Fibroblast of lung (primary cell): Measurements from ENCODE around the gene ODF4. TPM values are rescaled to one million over a fixed set of nuclear protein-coding genes. Genes with fewer than 3 reads are reported as not detected.
"Not testable (repeated sequence)": the region's sequence is repeated elsewhere in the genome, so short reads cannot be mapped to it uniquely, and the experiment has no call there.

Experiments
- DNase-seq, 2 donors: peaks; one replicate each; pipeline versions ENCODE4 v3.0.0 to v3.0.0-alpha.2; 2010; ENCODE audit warnings: low read depth in 2 of 2
- H2AFZ ChIP-seq: 2 replicates; pipeline ENCODE4 v1.5.1; 2012; ENCODE audit warnings: low read length, control low read depth, inconsistent platforms
- H3K27ac ChIP-seq: 2 replicates; pipeline ENCODE4 v1.5.1; 2011; ENCODE audit warnings: low read length, control low read depth; ENCODE audit not compliant: insufficient read depth
- H3K27me3 ChIP-seq: 2 replicates; pipeline ENCODE4 v1.5.1; 2011; ENCODE audit warnings: mild to moderate bottlenecking, low read length; ENCODE audit not compliant: control insufficient read depth, insufficient read depth
- H3K36me3 ChIP-seq: 2 replicates; pipeline ENCODE4 v1.5.1; 2011; ENCODE audit warnings: low read length; ENCODE audit not compliant: control insufficient read depth, insufficient read depth
- H3K4me1 ChIP-seq: 2 replicates; pipeline ENCODE4 v1.5.1; 2011; ENCODE audit warnings: low read length; ENCODE audit not compliant: control insufficient read depth, insufficient read depth; ENCODE audit errors: extremely low read depth
- H3K4me2 ChIP-seq: 2 replicates; pipeline ENCODE4 v1.5.1; 2011; ENCODE audit warnings: low read length, control low read depth; ENCODE audit not compliant: insufficient read depth; ENCODE audit errors: extremely low read depth
- H3K4me3 ChIP-seq, 4 experiments: fragments of 200-600 bp in 1 of 4; sonication (generic) in 1 of 4; replicated peaks in 1 of 4; 2 replicates each; pipeline ENCODE4 v1.5.1; 2011 to 2016; ENCODE audit warnings: low read length in 4 of 4, low read depth in 3 of 4, mild to moderate bottlenecking in 3 of 4, control low read depth in 2 of 4, inconsistent platforms in 1 of 4, mixed read lengths in 1 of 4; ENCODE audit not compliant: insufficient read depth in 1 of 4; ENCODE audit errors: control extremely low read depth in 1 of 4
- H3K79me2 ChIP-seq: 2 replicates; pipeline ENCODE4 v1.5.1; 2012; ENCODE audit warnings: mild to moderate bottlenecking, low read length, inconsistent platforms; ENCODE audit not compliant: control insufficient read depth, insufficient read depth
- H3K9ac ChIP-seq: 2 replicates; pipeline ENCODE4 v1.5.1; 2011; ENCODE audit warnings: mild to moderate bottlenecking, low read length, control low read depth; ENCODE audit not compliant: insufficient read depth
- H3K9me3 ChIP-seq: 2 replicates; pipeline ENCODE4 v1.5.1; 2012; ENCODE audit warnings: low read depth, low read length; ENCODE audit not compliant: control insufficient read depth, insufficient read depth
- H4K20me1 ChIP-seq: 2 replicates; pipeline ENCODE4 v1.5.1; 2011; ENCODE audit warnings: low read length; ENCODE audit not compliant: control insufficient read depth, insufficient read depth; ENCODE audit errors: extremely low read depth
- EZH2 ChIP-seq: IDR thresholded peaks from 2 replicates; pipeline ENCODE4 v1.5.1; 2012; ENCODE audit warnings: low read length, control low read depth, mild to moderate bottlenecking; ENCODE audit errors: missing control alignments
- polyA plus RNA-seq, 2 donors: library from polyadenylated mRNA; depleted of rRNA in 1 of 2; stranded (reverse) in 1 of 2; unstranded in 1 of 2; fragments of >200 nt; gene quantifications; 2 replicates each; pipeline ENCODE4 v1.2.1, GENCODE V29; 2011 to 2012; ENCODE audit warnings: missing spikeins in 1 of 2
- total RNA-seq: library from RNA; depleted of rRNA; stranded (reverse); fragments of >200 nt; gene quantifications from 2 replicates; pipeline ENCODE4 v1.2.1, GENCODE V29; 2014
- TF ChIP-seq, protein P1 (sequence below), 2 donors: IDR thresholded peaks in 1 of 2; conservative IDR thresholded peaks in 1 of 2; 1 replicate in 1 of 2; 2 replicates in 1 of 2; pipeline ENCODE4 v1.5.1; 2011 to 2012; ENCODE audit warnings: low read length in 2 of 2, control low read depth in 1 of 2, inconsistent platforms in 1 of 2, low read depth in 1 of 2, mild to moderate bottlenecking in 1 of 2

The ODF4 gene
- total and polyA plus RNA-seq, 2 donors (not counting 1 experiment from before 2014, with no cell fraction given), result not detected

DNA sequence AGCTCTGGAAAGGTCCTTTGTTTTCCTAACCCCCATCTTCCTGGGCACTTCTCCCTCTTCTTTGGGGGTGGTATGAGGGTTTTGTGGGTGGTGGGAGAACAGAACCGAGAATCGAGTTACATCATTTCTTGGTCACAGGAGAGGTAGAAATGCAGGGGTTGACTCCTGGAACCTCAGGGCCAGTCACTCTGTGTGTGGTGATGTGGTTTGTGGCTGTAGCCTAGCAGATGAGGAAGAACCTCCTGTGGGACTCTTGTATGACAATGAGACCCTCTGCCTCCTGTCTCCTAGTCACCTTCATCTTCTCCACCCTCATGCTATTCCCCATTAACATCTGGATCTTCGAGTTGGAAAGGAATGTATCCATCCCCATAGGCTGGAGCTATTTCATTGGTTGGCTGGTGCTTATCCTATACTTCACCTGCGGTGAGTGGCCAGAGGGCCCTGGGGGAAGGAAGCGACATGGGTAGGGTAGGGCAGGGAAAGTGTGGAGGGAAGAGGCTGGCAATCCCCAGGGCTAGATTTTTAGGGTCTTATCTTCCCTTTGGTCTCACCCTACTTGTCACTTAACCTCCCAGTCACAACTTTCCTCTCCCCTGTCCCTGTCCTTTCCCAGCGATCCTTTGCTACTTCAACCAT lies 5.5 kb downstream of the ODF4 start:
- H3K36me3 ChIP-seq, result no peaks in the 10 kb centered on the region
- DNase-seq, result no peak
- no peak overlapping the region for H3K4me3 ChIP-seq
- no peak overlapping the region for H2AFZ ChIP-seq
- no peak overlapping the region for H3K4me2 ChIP-seq
- H3K4me1 ChIP-seq, result no peaks in the 10 kb centered on the region
- H4K20me1 ChIP-seq, result no peaks in the 10 kb centered on the region
- no peaks in the 10 kb centered on the region for H3K9me3 ChIP-seq
- no peak overlapping the region for H3K9ac ChIP-seq
- H3K27me3 ChIP-seq, result peaks cover 7% of the 10 kb centered on the region
- H3K79me2 ChIP-seq, result no peaks in the 10 kb centered on the region
- H3K27ac ChIP-seq, result no peak overlapping the region
- TF ChIP-seq, protein P1, sequence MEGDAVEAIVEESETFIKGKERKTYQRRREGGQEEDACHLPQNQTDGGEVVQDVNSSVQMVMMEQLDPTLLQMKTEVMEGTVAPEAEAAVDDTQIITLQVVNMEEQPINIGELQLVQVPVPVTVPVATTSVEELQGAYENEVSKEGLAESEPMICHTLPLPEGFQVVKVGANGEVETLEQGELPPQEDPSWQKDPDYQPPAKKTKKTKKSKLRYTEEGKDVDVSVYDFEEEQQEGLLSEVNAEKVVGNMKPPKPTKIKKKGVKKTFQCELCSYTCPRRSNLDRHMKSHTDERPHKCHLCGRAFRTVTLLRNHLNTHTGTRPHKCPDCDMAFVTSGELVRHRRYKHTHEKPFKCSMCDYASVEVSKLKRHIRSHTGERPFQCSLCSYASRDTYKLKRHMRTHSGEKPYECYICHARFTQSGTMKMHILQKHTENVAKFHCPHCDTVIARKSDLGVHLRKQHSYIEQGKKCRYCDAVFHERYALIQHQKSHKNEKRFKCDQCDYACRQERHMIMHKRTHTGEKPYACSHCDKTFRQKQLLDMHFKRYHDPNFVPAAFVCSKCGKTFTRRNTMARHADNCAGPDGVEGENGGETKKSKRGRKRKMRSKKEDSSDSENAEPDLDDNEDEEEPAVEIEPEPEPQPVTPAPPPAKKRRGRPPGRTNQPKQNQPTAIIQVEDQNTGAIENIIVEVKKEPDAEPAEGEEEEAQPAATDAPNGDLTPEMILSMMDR (conservative IDR thresholded peaks at IDR 0.05 in 1 of 2, IDR thresholded peaks at IDR 0.05 in 1 of 2; ENCODE audit: low read depth in 1 of 2, low read length in 2 of 2), result no peak
- TF ChIP-seq EZH2, result no peak

DNA sequence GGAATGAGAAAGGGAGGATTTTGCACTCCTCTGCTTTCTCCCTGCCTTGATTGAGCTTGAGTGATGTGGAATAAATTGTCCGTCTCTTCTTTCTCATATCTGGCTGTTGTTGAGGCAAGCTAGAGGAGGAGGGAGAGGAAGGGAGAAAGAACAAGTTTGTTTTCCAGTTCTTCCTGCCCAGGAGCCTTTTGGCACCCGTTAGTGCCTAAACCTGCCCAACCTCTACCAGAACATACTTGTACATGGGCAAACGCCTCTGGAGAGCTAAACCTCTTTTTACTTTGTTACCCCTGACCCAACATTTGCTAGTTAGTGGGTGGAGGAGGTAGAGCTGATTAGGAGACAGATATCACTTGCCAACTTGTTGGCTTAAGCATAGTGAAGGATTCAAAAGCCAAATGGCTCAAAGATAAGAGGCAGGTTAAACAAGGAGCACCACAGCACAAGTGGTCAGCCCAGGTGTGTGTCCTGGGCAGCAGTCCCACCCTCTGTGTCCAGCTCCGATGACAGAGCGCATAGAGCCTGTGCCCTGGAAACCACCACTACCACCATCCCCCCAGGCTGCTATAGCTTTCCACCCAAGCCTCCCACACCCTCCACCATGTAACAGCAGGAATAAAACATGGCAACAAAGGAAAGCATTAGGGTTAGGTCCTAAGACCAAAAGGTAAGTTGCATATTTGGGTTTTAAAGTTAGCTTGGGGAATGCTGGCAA lies 6.5 kb downstream of the ODF4 start:
- Histone ChIP-seq H3K9ac (no peak overlapping the region), H4K20me1 (no peaks in the 10 kb centered on the region), H3K4me3 (no peak overlapping the region), H3K27me3 (peaks cover 7% of the 10 kb centered on the region), H2AFZ (no peak overlapping the region), H3K4me2 (no peak overlapping the region), H3K9me3 (no peaks in the 10 kb centered on the region), H3K27ac (no peak overlapping the region), H3K79me2 (no peaks in the 10 kb centered on the region), H3K36me3 (no peaks in the 10 kb centered on the region), H3K4me1 (no peaks in the 10 kb centered on the region)
- no peak for DNase-seq
- TF ChIP-seq, protein P1 (conservative IDR thresholded peaks at IDR 0.05 in 1 of 2, IDR thresholded peaks at IDR 0.05 in 1 of 2; ENCODE audit: low read depth in 1 of 2, low read length in 2 of 2), result no peak

DNA sequence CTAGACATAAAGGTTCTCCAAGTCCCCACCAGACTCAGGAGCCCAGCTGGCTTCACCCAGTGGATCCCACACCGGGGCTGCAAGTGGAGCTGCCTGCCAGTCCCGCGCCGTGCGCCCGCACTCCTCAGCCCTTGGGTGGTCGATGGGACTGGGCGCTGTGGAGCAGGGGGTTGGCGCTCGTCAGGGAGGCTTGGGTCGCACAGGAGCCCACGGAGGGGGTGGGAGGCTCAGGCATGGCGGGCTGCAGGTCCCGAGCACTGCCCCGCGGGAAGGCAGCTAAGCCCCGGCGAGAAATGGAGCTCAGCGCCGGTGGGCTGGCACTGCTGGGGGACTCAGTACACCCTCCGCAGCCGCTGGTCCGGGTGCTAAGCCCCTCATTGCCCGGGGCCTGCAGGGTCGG lies 7.4 kb downstream of the ODF4 start:
- H2AFZ ChIP-seq, result not testable (repeated sequence)

More for the DNA sequence above, 7.4 kb downstream of the ODF4 start:
- H3K9me3 ChIP-seq, H3K79me2 ChIP-seq, DNase-seq, H3K4me3 ChIP-seq, H4K20me1 ChIP-seq, H3K4me2 ChIP-seq, H3K27ac ChIP-seq, H3K4me1 ChIP-seq, H3K9ac ChIP-seq, H3K36me3 ChIP-seq, H3K27me3 ChIP-seq: not testable (repeated sequence)
